ENCODE measurements around the gene MON2.

DNA sequence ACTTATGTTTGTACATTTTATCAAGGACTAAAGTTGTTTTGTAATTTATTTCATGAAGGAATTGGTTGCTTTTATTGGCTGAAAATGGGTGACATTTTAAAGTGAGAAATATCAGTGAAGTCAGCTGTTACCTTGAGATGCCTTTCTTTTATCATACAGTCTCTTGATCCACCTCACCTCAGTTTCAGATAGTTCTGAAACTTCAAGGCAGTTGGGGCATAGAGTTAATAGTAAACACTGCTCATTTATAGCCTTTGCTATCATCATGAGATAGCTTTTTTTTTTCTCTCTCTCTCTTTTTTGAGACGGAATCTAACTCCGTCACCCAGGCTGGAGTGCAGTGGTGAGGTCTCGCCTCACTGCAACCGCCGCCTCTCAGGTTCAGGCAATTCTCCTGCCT lies 76.7 kb downstream of the MON2 start:
- TF ChIP-seq POLR2A (IDR thresholded peaks at IDR 0.05; ENCODE audit: low read length) (no peak), GATA1 (IDR thresholded peaks at IDR 0.05; ENCODE audit: low read depth, low read length) (no peak)
